HG03571 (cell line): Measurements from ENCODE around the gene APELA.
"Not testable (repeated sequence)": the region's sequence is repeated elsewhere in the genome, so short reads cannot be mapped to it uniquely, and the experiment has no call there.

Experiments
- ATAC-seq: cut with Tn5 transposase; IDR thresholded peaks from one replicate; pipeline ENCODE4 v1.9.1; 2021; ENCODE audit not compliant: unreplicated experiment

APELA gene, protein sequence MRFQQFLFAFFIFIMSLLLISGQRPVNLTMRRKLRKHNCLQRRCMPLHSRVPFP

DNA sequence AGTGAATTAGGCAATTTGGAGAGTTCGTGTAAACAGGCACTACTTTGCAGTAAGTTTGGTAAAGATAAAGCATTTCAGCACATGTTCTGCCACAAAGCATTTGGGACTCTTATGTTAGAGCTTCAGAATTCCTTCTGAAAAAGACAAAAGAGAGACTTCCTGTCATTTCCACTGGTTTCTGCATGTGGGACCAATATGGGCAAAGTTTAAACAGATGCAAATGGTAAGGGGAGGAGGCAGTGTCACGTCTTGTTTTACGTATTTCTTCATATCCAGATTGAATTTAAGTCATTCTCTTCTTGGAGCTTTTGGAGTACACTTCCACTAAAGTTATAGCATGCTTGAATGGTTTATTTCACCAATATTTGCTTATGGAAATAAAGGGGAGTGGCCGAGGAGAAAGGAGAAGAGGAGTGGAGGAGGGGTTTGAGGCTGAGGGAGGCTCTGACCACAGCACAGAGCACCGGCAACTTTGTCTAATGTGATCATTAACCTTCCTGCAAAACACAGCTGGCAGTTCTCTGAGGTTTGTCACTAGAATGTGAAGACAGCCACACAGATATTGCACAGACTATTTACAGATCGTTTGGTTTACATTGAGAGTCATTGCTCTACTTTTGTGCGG is at the start of gene APELA:
Gene APELA (plus strand): TSS at position 479 of the 625 bp plus-strand sequence. CDS start 154 bp downstream, outside the sequence.
- ATAC-seq: peak; percentile 100

DNA sequence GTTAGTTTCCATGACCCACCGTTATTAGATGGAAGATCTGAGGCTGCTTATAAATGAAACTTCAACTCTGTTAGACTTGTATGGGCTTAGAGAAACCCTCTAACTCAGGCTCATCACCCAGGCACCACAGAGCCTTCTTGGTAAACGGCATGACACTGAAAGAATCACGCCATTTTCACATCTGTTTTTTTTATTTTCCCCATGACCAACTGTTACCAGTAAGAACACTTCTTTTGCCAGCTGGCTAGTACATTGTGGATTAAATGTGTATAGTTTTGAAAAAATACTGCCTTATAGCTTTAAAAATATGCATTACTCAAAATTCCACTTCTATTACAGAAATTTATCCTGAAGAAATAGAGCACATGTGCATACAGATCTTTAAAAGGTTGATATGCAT is 48.0 kb upstream of the APELA start:
- ATAC-seq: no peak

DNA sequence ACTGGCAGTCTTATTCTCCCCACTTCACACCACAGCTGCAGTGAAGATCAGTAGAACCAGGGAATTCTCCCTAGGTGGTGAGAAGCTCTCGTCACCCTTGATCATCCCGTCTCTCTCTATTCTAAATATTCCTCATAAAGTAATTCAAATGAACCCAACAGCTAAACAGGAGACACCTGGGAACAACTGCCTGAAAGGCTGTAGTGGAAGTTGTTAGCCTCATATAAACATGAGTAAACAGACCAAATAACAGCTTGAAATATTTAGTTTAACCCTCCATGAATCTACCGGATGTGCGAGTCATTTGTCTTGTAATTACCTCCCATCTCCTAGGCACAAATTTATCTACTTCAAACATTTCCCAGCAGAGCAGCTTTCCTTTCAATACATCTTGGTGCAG is 30.4 kb upstream of the APELA start:
- ATAC-seq: no peak

DNA sequence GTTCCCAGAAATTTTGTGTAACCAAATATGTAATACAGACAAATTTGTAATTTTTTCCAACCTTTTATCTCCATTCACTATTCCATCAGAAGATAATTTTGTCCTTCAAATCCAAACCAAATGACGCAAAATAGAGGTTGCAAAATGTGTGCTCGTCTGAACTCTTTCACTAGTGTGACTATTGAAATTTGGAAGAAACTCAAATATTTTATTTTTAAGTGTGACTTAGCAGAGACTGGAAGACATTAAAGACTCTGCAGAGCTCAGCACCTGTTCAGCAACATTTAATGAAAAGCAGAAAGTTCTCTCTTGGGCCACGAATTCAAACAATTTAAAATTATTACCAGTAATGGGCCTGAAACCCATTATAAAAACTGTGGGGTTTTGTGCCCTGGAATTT is 30.0 kb upstream of the APELA start:
- ATAC-seq: no peak

DNA sequence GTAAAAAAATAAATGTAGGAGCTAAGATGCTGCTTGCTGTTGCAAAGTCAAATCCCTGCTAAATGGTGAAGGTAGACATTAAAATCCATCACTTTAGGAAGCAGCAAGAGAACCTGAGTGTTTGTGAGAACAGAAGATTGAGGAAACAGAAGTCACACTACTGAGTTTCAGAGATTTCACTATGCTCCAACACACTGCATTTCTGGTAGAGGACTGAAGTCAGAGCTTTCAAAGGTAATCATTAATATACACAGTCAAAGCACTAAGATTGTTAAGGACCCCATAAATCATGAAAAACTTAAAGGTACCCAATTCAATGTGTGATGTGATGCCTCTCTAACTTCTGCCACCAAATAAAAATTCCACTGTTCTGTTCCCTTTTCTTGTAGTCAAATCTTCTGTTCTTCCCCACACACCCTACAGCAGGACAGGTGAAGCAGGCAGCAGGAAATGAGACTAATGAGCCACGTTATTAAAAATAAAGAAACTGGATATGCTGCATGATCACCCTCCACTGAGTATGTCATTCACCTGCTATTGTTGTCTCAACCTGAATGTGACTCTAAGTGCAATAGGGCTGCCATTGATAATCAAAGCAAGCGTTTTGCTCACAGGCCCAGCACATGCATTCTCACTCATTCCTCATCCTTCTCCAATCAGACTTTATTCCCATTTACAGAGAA is 28.9 kb upstream of the APELA start:
- ATAC-seq: peak; percentile 93

DNA sequence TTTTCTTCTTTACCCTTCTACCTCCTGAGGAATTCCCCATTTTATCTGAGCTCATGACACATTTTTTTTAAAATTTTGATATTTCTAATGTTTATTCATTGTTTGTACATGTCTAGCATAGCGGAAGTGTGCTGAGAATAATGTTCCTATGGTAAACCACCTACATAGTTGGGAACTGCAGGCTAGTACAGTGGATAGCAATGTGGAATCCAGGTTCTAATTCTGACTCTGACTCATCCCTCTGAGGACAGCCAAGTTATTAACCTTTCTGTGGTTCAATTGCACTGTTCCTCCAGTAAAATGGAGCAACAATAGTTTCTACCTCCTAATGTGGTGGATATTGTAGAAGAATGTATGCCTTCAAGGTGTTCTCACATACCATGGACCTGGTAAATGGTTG is 20.6 kb upstream of the APELA start:
- ATAC-seq: no peak

DNA sequence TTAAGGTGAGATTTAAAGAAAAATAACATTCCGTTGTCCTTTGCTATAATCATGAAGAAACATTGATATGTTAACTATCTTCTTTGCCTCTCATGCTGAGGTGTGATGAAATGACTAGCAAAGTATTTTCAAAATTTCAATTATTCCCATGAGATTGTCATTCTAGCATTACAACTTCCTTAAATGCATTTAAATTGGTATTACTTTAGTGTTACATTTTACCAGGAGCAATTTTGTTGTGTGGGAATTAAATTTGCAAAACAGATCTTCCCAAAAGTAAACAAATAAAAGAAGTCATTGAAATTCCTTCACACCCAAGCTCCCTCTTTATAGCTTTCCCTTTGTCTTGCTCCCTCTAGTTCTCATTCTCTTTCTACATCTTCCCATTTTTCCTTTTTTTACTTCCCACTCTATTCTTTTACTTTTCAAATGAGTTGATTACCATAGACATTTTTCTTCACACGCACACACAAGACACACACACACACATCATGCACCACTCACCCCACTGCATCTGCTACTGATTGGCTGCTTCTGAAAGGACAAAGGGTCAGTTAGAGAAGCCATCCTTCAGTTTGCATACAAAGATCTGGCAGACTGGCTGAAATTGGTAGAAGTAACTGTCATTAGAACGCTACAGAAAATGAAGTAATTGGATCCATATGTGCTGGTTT is 10.0 kb upstream of the APELA start:
- ATAC-seq: no peak

DNA sequence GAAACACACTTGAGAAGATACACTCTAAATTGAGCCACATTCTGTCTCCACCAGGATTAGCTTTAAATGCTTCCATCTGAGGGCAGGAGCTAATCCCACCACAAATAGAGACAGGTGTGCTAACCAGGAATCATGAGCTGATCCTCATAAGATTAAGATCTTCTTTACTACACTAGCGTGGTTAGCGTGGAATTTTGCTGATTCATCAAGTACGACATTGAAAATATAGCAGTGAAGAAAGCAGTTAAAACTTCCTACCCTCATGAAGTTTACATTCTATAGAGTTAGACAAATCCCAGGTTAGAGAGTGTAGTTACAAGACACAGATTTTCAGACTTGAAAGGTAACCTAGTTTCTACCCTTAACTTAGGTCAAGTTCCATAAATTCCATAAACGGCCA is 5.3 kb upstream of the APELA start:
- no peak for ATAC-seq

DNA sequence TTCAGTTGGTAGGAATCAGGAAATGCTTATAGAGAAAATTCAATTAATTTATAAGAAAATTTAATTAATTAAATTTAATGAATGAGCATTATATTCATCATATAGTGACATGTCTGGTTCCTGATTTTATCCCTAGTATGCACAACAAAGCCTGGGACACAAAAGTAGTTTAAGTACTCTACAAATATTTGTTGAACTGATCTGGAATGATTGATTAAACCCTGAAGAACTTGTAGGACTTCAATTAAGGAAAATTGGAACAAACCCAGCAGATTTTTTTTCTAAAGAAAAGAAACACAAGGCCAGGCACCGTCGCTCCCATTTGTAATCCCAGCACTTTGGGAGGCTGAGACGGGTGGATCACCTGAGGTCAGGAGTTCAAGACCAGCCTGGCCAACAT is 4.5 kb upstream of the APELA start:
- ATAC-seq: no peak

DNA sequence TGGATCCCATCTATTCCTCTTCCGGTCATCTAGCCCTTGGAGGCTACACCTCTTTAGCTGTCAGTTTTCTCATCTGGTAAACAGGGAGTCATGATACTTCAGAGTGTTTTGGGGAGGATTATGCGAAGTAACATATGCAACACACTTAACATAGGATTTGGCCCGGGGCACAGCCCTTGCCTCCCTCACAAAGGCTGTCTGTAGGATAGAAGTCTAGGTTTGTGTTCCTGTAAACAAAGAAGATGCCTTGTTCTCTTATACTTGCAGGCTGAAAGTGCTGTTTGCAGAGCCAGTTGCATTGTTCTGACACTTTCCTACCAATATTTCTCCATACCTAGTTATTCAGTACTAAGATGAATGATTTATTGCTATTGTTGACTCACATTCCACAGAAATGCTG is 2.2 kb upstream of the APELA start:
- ATAC-seq: no peak

DNA sequence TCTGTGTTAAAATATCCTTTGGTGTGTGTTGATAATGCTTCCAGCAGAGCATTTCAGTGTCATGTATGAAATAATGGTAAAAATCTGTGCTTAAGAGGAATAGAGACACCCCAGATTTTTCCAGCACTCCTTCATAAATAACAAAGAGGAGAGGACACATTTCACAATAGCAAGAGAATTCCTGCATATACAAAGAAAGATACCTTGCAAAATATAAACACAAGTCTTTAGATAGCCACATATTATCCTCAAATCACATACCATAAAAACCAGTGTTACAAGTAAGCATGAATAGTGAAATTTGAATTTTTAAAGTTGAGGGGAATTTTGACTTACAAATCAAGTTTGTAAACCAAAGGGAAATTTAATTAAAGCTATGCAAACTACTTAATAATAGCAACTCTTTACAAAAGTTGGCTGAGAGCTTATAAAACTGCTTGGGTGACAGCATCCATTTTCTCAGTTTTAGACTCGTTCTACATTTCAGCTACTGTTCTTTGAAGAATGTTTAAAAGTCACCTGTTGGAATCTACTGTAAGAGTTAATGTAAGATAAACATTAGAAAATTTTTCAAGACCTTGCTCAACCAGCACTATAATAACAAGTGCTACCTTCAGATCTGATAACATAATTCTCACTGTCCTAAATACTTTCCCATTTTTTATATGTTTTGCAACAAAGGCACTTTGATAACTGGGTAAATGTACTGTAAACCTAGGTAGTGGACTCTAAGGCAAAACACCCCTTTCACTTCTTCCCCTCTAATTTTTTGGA is 3.7 kb downstream of the APELA start:
- ATAC-seq: no peak

DNA sequence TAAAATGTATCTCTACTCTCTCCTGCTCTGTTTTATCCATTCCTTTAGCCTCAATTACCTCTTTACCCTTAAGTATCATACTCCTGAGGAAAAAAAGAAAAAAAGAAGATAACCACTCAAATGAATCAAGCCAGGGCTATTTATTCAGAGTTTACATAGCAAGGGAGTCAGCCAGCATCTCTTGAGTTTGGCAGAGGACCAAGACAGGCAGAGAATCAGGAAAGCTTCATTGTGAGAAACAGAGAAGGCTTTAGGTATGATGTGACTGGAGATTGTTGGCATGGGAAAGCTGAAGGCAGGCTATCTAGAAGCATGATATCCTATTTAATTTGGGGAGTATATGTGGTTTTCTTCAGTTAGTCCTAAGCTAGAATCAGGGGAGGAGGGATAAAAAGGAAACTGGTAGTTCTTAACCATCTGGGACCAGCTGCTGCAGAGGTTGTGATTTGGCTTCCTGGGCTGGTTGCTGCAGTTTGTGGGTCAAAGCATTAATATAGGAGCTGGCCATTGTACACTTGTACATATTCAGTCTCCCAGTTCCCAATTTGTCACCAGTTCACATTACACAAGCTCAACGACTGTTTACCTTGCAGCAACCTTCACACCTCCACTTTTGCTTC is 11.2 kb downstream of the APELA start:
- peak; percentile 30 for ATAC-seq

DNA sequence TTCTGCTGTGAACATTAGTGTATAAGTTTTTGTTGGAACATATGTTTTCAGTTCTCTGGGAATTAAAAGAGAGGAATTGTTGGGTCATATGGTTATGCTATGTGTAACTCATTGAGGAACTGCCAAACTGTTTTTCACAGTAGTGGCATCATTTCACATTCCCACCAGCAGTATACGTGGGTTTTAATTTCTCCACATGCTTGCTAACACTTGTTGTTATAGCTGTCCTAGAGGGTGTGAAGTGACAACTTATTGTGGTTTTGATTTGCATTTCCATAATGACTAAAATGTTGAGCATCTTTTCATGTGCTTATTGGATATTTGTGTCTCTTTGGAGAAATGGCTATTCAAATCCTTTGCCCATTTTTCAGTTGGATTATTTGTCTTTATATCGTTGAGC is 13.7 kb downstream of the APELA start:
- ATAC-seq: no peak

DNA sequence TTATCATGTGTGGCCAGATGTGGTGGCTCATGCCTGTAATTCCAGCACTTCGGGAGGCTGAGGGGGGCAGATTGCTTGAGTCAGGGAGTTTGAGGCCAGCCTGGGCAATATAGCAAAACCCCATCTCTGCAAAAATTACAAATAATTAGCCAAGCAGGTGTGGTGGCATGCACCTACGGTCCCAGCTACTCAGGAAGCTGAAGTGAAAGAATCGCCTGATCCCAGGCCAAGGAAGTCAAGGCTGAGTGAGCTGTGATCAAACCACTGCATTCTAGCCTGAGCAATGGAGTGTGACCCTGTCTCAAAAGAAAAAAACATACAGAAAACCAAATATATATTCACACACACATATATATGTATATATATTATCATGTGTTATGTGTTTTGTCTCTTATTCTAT is 15.0 kb downstream of the APELA start:
- ATAC-seq: peak; percentile 92

DNA sequence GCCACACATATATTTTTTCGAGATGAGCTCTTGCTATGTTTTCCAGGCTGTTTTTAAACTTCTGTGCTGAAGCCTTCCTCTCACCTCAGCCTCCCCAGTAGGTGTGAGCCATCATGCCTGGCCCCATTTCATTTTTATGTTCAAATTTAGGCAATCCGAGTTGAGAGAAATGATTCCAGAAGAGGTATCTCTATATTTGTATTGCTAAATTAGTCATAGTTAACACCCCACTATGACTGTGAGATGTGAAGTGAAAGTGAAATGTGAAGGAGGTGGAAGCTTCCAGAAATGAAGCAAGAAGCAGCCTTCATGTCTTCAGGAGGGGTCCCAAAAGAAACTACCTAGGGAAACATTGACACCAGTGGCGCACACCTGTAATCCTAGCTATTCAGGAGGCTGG is 17.7 kb downstream of the APELA start:
- ATAC-seq: peak; percentile 54

DNA sequence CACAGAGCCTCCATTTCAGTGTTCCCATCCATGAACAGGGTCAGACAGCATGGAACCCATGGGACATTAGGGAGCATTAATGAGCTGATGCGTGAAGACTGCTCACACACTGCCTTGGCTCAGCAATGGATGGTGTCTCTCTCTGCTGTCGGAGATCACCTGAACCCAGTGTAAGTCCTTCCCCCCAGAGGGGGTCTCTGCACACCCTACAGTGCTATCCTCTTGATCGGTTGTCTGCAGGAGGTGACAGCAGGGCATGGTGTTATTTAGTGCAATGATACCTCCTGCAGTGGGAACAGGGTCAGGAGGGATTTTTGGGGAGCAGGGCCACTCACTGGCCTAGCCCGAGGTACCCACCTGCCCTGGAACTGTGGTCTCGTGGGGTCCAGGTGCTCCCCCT is 25.6 kb downstream of the APELA start:
- ATAC-seq: no peak

DNA sequence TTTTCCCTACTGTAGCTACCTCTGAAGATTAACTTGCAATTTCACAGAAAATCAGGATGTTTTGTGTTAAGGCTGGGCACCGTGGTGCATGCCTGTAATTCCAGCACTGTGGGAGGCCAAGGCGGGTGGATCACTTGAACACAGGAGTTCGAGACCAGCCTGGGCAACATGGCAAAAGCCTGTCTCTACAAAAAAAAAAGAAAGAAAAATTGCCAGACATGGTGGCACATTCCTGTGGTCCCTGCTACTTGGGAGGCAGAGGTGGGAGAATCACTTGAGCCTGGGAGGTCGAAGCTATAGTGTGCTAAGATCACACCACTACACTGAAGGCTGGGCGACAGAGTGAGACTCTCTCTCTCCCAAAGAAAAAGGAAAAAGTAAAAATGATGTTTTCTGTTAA is 27.4 kb downstream of the APELA start:
- no peak for ATAC-seq

DNA sequence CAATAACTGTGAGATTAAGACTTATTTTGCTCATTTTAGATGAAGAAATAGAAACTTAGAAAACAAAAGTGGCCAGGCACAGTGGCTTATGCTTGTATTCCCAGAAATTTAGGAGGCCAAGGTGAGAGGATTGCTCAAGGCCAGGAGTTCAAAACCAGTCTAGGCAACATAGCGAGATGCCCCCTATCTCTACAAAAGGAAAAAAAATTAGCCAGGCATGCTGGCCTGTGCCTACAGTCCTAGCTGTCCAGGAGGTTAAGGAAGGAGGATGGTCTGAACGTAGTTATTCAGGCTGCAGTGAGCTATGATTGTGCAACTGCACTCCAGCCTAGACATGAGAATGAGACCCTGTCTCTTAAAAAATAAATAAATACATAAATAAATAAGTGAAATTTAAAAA is 28.0 kb downstream of the APELA start:
- ATAC-seq: no peak

DNA sequence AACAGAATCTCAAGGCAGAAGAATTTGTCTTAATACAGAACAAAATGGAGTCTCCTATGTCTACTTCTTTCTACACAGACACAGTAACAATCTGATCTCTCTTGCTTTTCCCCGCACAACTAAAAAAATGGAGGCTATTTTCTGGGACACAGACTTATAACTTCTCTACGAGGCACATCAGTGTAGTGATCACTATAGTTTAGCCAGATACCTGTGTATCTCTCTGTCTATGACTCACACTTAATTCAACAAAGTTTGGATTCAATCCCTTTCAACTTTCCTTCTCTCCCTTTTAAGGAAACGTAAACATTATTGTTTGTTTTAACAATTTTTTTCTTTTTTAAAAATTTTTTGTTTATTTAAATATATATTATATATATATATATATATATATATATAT is 29.4 kb downstream of the APELA start:
- no peak for ATAC-seq

DNA sequence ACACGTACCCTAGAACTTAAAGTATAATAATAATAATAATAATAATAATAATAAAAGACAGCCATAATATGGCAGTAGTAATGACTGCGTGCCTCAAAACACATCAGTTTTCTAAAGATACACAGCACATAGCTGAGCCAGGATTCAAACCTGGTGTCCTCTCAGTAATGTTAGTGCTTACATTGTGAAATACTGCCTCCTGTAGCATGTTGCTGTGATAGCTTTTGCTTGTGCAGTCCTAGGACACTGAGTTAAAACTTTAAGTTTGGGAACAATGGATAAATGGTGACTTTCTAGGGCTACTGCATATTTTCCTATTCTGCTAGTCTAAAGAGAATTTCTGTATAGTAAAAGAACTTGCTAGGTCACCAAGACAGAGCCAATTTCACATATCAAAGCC is 36.5 kb downstream of the APELA start:
- ATAC-seq: not testable (repeated sequence)

DNA sequence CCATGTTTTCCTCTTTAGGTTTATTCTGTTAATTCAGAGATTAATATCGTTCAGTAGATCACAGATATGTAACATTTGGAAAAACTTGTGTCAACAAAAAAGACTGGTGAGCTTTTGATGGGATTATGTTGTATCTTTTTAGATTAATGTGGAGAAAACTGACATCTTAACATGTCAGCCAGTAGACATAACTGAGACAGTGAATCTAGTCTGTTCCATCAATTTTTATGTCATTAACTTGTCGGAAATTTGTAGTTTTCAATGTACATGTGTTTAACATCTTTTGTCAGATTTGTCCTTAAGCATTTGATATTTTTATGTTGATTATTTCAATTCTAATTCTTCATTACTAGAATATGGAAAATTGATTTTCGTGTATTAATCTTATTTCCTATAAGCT is 42.0 kb downstream of the APELA start:
- ATAC-seq: no peak
